Measurements from ENCODE around the gene MCF2L. TPM values are rescaled to one million over a fixed set of nuclear protein-coding genes. Genes with fewer than 3 reads are reported as not detected.

Gene MCF2L
- total RNA-seq, 1 donor from 2014 or later, result 41.2 TPM

- no peak for DNase-seq
- Histone ChIP-seq H3K36me3 (no peaks in the 10 kb centered on the region), H3K27me3 (ENCODE audit: low read depth) (peaks cover 25% of the 10 kb centered on the region), H3K4me3 (no peak overlapping the region), H3K9me3 (replicated peaks) (peaks cover 5% of the 10 kb centered on the region), H3K27ac (replicated peaks) (no peak overlapping the region), H3K4me1 (peaks cover 41% of the 10 kb centered on the region)
- TF ChIP-seq CTCF (IDR thresholded peaks at IDR 0.05; ENCODE audit: borderline replicate concordance), result no peak
- intact Hi-C loops (cut with micrococcal nuclease), result no loop called here
Measured at GRCh38 chr13:112971288-112971643, 2.3 kb downstream of the MCF2L start.

- Histone ChIP-seq H3K4me3 (no peak overlapping the region), H3K27ac (replicated peaks) (no peak overlapping the region), H3K36me3 (no peaks in the 10 kb centered on the region), H3K9me3 (replicated peaks) (peaks cover 5% of the 10 kb centered on the region), H3K27me3 (ENCODE audit: low read depth) (peaks cover 25% of the 10 kb centered on the region), H3K4me1 (peaks cover 42% of the 10 kb centered on the region)
- intact Hi-C loops (cut with micrococcal nuclease), result no loop called here
- no peak for DNase-seq
- TF ChIP-seq CTCF (IDR thresholded peaks at IDR 0.05; ENCODE audit: borderline replicate concordance), result no peak
Measured at GRCh38 chr13:112972258-112972657, 3.2 kb downstream of the MCF2L start.

GRCh38 chr13:112972867-112973576, 4.0 kb downstream of the MCF2L start:
- Histone ChIP-seq H3K27me3 (ENCODE audit: low read depth) (peaks cover 25% of the 10 kb centered on the region), H3K4me1 (peaks cover 42% of the 10 kb centered on the region), H3K9me3 (replicated peaks) (peaks cover 5% of the 10 kb centered on the region), H3K4me3 (no peak overlapping the region), H3K36me3 (no peaks in the 10 kb centered on the region), H3K27ac (replicated peaks) (no peak overlapping the region)
- TF ChIP-seq CTCF (IDR thresholded peaks at IDR 0.05; ENCODE audit: borderline replicate concordance), result no peak
- intact Hi-C loops (cut with micrococcal nuclease), result no loop called here
- DNase-seq, result peak; percentile 33

GRCh38 chr13:112973577-112973951, 4.5 kb downstream of the MCF2L start:
- H3K9me3 ChIP-seq (replicated peaks), result peaks cover 5% of the 10 kb centered on the region
- H3K4me1 ChIP-seq, result peaks cover 42% of the 10 kb centered on the region
- no peaks in the 10 kb centered on the region for H3K36me3 ChIP-seq
- no peak overlapping the region for H3K27ac ChIP-seq (replicated peaks)
- DNase-seq, result peak; percentile 12
- intact Hi-C loops (cut with micrococcal nuclease), result no loop called here
- TF ChIP-seq CTCF (IDR thresholded peaks at IDR 0.05; ENCODE audit: borderline replicate concordance), result no peak
- H3K4me3 ChIP-seq, result no peak overlapping the region
- peaks cover 22% of the 10 kb centered on the region for H3K27me3 ChIP-seq (ENCODE audit: low read depth)

- Histone ChIP-seq H3K9me3 (replicated peaks) (peaks cover 5% of the 10 kb centered on the region), H3K27me3 (ENCODE audit: low read depth) (peaks cover 16% of the 10 kb centered on the region), H3K27ac (replicated peaks) (no peak overlapping the region), H3K36me3 (no peaks in the 10 kb centered on the region), H3K4me1 (peaks cover 39% of the 10 kb centered on the region), H3K4me3 (no peak overlapping the region)
- no peak for TF ChIP-seq CTCF (IDR thresholded peaks at IDR 0.05; ENCODE audit: borderline replicate concordance)
- peak; percentile 9 for DNase-seq
- intact Hi-C loops (cut with micrococcal nuclease), result no loop called here
Measured at GRCh38 chr13:112974125-112974524, 5.1 kb downstream of the MCF2L start.
